Measurements from ENCODE around the gene DCAF6.

DCAF6 gene

GRCh38 chr1:168035345-168035744 is 98.9 kb downstream of the DCAF6 start:
- no peak for DNase-seq

GRCh38 chr1:168042362-168042761 is 105.9 kb downstream of the DCAF6 start:
- no peaks in the 10 kb centered on the region for H3K9me3 Mint-ChIP-seq
- no peak overlapping the region for H3K27ac Mint-ChIP-seq
- no peak for TF ChIP-seq CTCF (IDR thresholded peaks at IDR 0.05)
- DNase-seq: no peak
- H3K4me3 Mint-ChIP-seq: no peak overlapping the region
- H3K27me3 Mint-ChIP-seq (ENCODE audit: low read depth, poor library complexity): no peaks in the 10 kb centered on the region
- H3K4me1 Mint-ChIP-seq: no peaks in the 10 kb centered on the region
- H3K36me3 Mint-ChIP-seq (ENCODE audit: low read depth): peaks cover 27% of the 10 kb centered on the region

More at GRCh38 chr1:168035345-168035744, 98.9 kb downstream of the DCAF6 start:
- TF ChIP-seq CTCF (IDR thresholded peaks at IDR 0.05): no peak
- no peak overlapping the region for H3K4me3 Mint-ChIP-seq
- H3K36me3 Mint-ChIP-seq (ENCODE audit: low read depth): peaks cover 17% of the 10 kb centered on the region
- no peak overlapping the region for H3K27ac Mint-ChIP-seq
- H3K27me3 Mint-ChIP-seq (ENCODE audit: low read depth, poor library complexity): no peaks in the 10 kb centered on the region
- H3K4me1 Mint-ChIP-seq: no peaks in the 10 kb centered on the region
- H3K9me3 Mint-ChIP-seq: no peaks in the 10 kb centered on the region

- no peak for DNase-seq
- Mint-ChIP-seq H3K4me1 (no peaks in the 10 kb centered on the region), H3K4me3 (no peak overlapping the region), H3K9me3 (no peaks in the 10 kb centered on the region), H3K27ac (no peak overlapping the region), H3K27me3 (ENCODE audit: low read depth, poor library complexity) (no peaks in the 10 kb centered on the region), H3K36me3 (ENCODE audit: low read depth) (peaks cover 42% of the 10 kb centered on the region)
- TF ChIP-seq CTCF (IDR thresholded peaks at IDR 0.05): no peak
Observed at GRCh38 chr1:168045311-168045710, 108.8 kb downstream of the DCAF6 start.

- Mint-ChIP-seq H3K9me3 (no peaks in the 10 kb centered on the region), H3K27ac (no peak overlapping the region), H3K27me3 (ENCODE audit: low read depth, poor library complexity) (no peaks in the 10 kb centered on the region), H3K4me1 (no peaks in the 10 kb centered on the region), H3K36me3 (ENCODE audit: low read depth) (peaks cover 15% of the 10 kb centered on the region), H3K4me3 (no peak overlapping the region)
- TF ChIP-seq CTCF (IDR thresholded peaks at IDR 0.05): no peak
- DNase-seq: no peak
Observed at GRCh38 chr1:168050307-168050706, 113.8 kb downstream of the DCAF6 start.

- no peaks in the 10 kb centered on the region for H3K27me3 Mint-ChIP-seq (ENCODE audit: low read depth, poor library complexity)
- no peaks in the 10 kb centered on the region for H3K4me1 Mint-ChIP-seq
- no peak for TF ChIP-seq CTCF (IDR thresholded peaks at IDR 0.05)
- peaks cover 15% of the 10 kb centered on the region for H3K36me3 Mint-ChIP-seq (ENCODE audit: low read depth)
- H3K4me3 Mint-ChIP-seq: no peak overlapping the region
- peaks cover 3% of the 10 kb centered on the region for H3K9me3 Mint-ChIP-seq
- no peak for DNase-seq
- no peak overlapping the region for H3K27ac Mint-ChIP-seq
Observed at GRCh38 chr1:168050880-168051279, 114.4 kb downstream of the DCAF6 start.

- H3K27me3 Mint-ChIP-seq (ENCODE audit: low read depth, poor library complexity): no peaks in the 10 kb centered on the region
- no peaks in the 10 kb centered on the region for H3K4me1 Mint-ChIP-seq
- H3K9me3 Mint-ChIP-seq: peaks cover 5% of the 10 kb centered on the region
- no peak for TF ChIP-seq CTCF (IDR thresholded peaks at IDR 0.05)
- H3K4me3 Mint-ChIP-seq: no peak overlapping the region
- H3K27ac Mint-ChIP-seq: no peak overlapping the region
- no peak for DNase-seq
- H3K36me3 Mint-ChIP-seq (ENCODE audit: low read depth): peaks cover 19% of the 10 kb centered on the region
Observed at GRCh38 chr1:168053681-168054080, 117.2 kb downstream of the DCAF6 start.
